Ascending aorta (tissue), 2 donors: ENCODE results near the gene THOC5. TPM values are rescaled to one million over a fixed set of nuclear protein-coding genes. Genes with fewer than 3 reads are reported as not detected.
A peak's percentile ranks its signal among the peaks of the same experiment; 100 is the strongest.
"Not testable (repeated sequence)": the region's sequence is repeated elsewhere in the genome, so short reads cannot be mapped to it uniquely, and the experiment has no call there.

Experiments used
- DNase-seq, 2 donors: peaks; one replicate each; pipeline ENCODE4 v3.0.0-alpha.2; 2019; ENCODE audit warnings: low spot score in 2 of 2
- H3K27ac ChIP-seq, 2 donors: fragments of 200-600 bp; sonication (generic); one replicate each; pipeline ENCODE4 v1.5.1; 2016 to 2017; ENCODE audit warnings: mild to moderate bottlenecking in 1 of 2
- H3K27me3 ChIP-seq: fragments of 200-600 bp; sonication (generic); one replicate; pipeline ENCODE4 v1.5.1; 2017
- H3K36me3 ChIP-seq, 2 donors: fragments of 200-600 bp; sonication (generic); one replicate each; pipeline ENCODE4 v1.5.1; 2016
- H3K4me1 ChIP-seq, 2 donors: fragments of 200-600 bp; sonication (generic); one replicate each; pipeline ENCODE4 v1.5.1; 2016 to 2017; ENCODE audit warnings: mild to moderate bottlenecking in 1 of 2
- H3K4me3 ChIP-seq, 2 donors: fragments of 200-600 bp; sonication (generic); one replicate each; pipeline ENCODE4 v1.5.1; 2016 to 2017; ENCODE audit warnings: mild to moderate bottlenecking in 1 of 2
- H3K9me3 ChIP-seq, 2 donors: fragments of 200-600 bp; sonication (generic); one replicate each; pipeline ENCODE4 v1.5.1; 2016
- CTCF ChIP-seq, 3 experiments: fragments of 200-600 bp in 2 of 3; fragments of 450-650 bp in 1 of 3; sonication (generic) in 2 of 3; IDR thresholded peaks; one replicate each; pipeline ENCODE4 v1.5.1; 2016 to 2019; ENCODE audit warnings: antibody characterized with exemption in 3 of 3, mild to moderate bottlenecking in 1 of 3, moderate library complexity in 1 of 3
- intact Hi-C: fragments of 100-400 bp; cut with DNase I; formaldehyde crosslinking; loops from one replicate; pipeline ENCODE4 v1.15.1; 2023
- total RNA-seq: library from RNA; depleted of rRNA; stranded (reverse); fragments of >200 nt; gene quantifications from one replicate; pipeline ENCODE4 v1.1.0, GENCODE V29; 2016

THOC5 gene
- total RNA-seq, 1 donor from 2014 or later = 21.5 TPM

DNA sequence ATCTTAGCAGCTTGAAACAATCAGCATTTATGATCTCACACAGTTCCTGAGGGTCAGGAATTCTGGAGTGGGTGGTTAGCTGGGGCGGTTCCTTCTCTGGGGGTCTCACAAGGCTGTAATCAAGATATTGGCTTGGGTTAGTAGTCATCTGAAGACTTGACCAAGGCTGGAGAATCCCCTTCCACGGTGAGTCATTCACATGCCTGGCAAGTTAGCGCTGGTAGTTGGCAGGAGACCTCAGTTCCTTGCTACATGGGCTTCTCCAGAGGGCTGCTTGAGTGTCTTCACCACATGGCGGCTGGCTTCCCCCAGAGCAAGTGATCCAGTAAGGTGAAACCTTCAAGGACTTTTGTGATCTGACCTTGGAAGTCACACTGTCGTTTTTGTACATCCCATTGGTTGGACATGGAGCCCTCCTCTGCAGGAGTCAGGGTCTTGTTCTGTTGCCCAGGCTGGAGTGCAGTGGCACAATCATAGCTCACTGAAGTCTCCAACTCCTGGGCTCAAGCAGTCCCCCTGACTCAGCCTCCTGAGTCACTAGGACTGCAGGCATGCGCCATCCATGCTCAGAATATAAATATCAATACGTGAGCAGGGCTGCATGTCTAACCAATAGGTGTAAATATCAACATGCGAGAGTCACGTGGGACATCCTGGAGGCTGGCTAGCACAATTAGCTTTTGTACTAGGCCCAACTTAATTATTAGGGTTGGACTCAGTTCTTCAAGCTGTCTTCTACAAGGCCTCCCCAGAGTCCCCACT lies 34.6 kb upstream of the THOC5 start:
- intact Hi-C loops = loop anchor here (5.0 kb wide), 1 partner anchor 499 kb away; no protein-coding TSS in a partner anchor
- no peaks in the 10 kb centered on the region for H3K27me3 ChIP-seq
- no peaks in the 10 kb centered on the region for H3K36me3 ChIP-seq
- TF ChIP-seq CTCF (IDR thresholded peaks at IDR 0.05) = no peak
- DNase-seq = no peak
- H3K4me3 ChIP-seq = no peak overlapping the region
- no peaks in the 10 kb centered on the region for H3K9me3 ChIP-seq
- H3K4me1 ChIP-seq = no peaks in the 10 kb centered on the region
- H3K27ac ChIP-seq = no peak overlapping the region

- not testable (repeated sequence) for DNase-seq, H3K27ac ChIP-seq, H3K4me1 ChIP-seq, H3K4me3 ChIP-seq, H3K36me3 ChIP-seq, H3K9me3 ChIP-seq, H3K27me3 ChIP-seq
- intact Hi-C loops = loop anchor here (5.0 kb wide), 1 partner anchor 501 kb away; no protein-coding TSS in a partner anchor
Observed at GRCh38 chr22:29586193-29586705, 32.7 kb upstream of the THOC5 start.

DNA sequence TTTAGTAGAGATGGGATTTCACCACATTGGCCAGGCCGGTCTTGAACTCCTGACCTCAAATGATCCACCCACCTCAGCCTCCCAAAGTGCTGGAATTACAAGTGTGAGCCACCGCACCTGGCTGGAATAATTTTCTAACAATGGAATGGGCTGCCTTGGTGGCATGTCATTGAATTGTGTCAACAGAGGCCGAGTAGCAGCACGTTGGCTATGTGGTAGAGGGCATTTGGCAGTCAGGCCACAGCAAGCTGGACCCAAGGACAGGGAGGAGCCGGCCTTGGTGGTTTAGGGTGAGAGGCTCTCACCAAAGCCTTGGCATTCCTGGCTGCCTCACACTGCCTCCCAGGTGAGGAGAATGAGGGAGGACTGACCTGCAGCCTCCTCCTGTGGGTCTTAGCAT lies 31.4 kb upstream of the THOC5 start:
- TF ChIP-seq CTCF (IDR thresholded peaks at IDR 0.05) = no peak
- Histone ChIP-seq H3K27ac (no peak overlapping the region), H3K4me1 (peaks cover 0 to 3% of the 10 kb centered on the region in 2 donors), H3K9me3 (no peaks in the 10 kb centered on the region), H3K4me3 (no peak overlapping the region), H3K27me3 (no peaks in the 10 kb centered on the region), H3K36me3 (no peaks in the 10 kb centered on the region)
- no peak for DNase-seq
- intact Hi-C loops = loop anchor here (5.0 kb wide), 1 partner anchor 502 kb away; no protein-coding TSS in a partner anchor

GRCh38 chr22:29581799-29582198 lies 28.2 kb upstream of the THOC5 start:
- no peaks in the 10 kb centered on the region for H3K9me3 ChIP-seq
- DNase-seq = no peak
- no peaks in the 10 kb centered on the region for H3K36me3 ChIP-seq
- peaks cover 0 to 3% of the 10 kb centered on the region in 2 donors for H3K4me1 ChIP-seq
- H3K27me3 ChIP-seq = no peaks in the 10 kb centered on the region
- peak overlapping the region in 1 of 2 donors; percentile 58 for H3K27ac ChIP-seq
- intact Hi-C loops = loop anchor here (1.0 kb wide), 1 partner anchor 22 kb away; the partner anchor contains the start of gene NF2
- TF ChIP-seq CTCF (IDR thresholded peaks at IDR 0.05) = no peak
- H3K4me3 ChIP-seq = peak overlapping the region in 1 of 2 donors; percentile 79

- intact Hi-C loops = no loop called here
- no peaks in the 10 kb centered on the region for H3K9me3 ChIP-seq
- peaks cover 0 to 3% of the 10 kb centered on the region in 2 donors for H3K4me1 ChIP-seq
- no peak for TF ChIP-seq CTCF (IDR thresholded peaks at IDR 0.05)
- no peak for DNase-seq
- H3K27me3 ChIP-seq = no peaks in the 10 kb centered on the region
- H3K4me3 ChIP-seq = peak overlapping the region; percentile 79 to 80
- peak overlapping the region; percentile 58 to 67 for H3K27ac ChIP-seq
- no peaks in the 10 kb centered on the region for H3K36me3 ChIP-seq
Observed at GRCh38 chr22:29580200-29580810, 26.7 kb upstream of the THOC5 start.
